Prostate gland (tissue), 2 donors: Measurements from ENCODE around the gene HPX. TPM values are rescaled to one million over a fixed set of nuclear protein-coding genes. Genes with fewer than 3 reads are reported as not detected.
"Not testable (repeated sequence)": the region's sequence is repeated elsewhere in the genome, so short reads cannot be mapped to it uniquely, and the experiment has no call there.

Experiments
- DNase-seq: peaks from one replicate; pipeline ENCODE4 v3.0.0-alpha.2; 2019; ENCODE audit warnings: low spot score
- H3K27ac ChIP-seq, 2 donors: fragments of 200-600 bp; sonication (generic); 2 replicates each; pipeline ENCODE4 v1.5.1; 2017 to 2019
- H3K27me3 ChIP-seq: fragments of 200-600 bp; sonication (generic); replicated peaks from 2 replicates; pipeline ENCODE4 v1.5.1; 2019; ENCODE audit not compliant: insufficient read depth
- H3K36me3 ChIP-seq, 2 donors: fragments of 200-600 bp; sonication (generic); 1 replicate in 1 of 2; 2 replicates in 1 of 2; pipeline versions ENCODE4 v1.5.1 to v1.8.1; 2017 to 2019
- H3K4me1 ChIP-seq: fragments of 200-600 bp; sonication (generic); replicated peaks from 2 replicates; pipeline ENCODE4 v1.5.1; 2019
- H3K4me3 ChIP-seq, 2 donors: fragments of 200-600 bp; sonication (generic); 2 replicates each; pipeline ENCODE4 v1.5.1; 2017 to 2019
- H3K9me3 ChIP-seq: fragments of 200-600 bp; sonication (generic); 2 replicates; pipeline ENCODE4 v1.5.1; 2017
- CTCF ChIP-seq, 4 experiments: fragments of 200-600 bp in 2 of 4; fragments of 450-650 bp in 2 of 4; sonication (generic) in 2 of 4; IDR thresholded peaks; 1 replicate in 3 of 4; 2 replicates in 1 of 4; pipeline ENCODE4 v1.5.1; 2016 to 2019; ENCODE audit warnings: antibody characterized with exemption in 4 of 4, mild to moderate bottlenecking in 2 of 4, moderate library complexity in 2 of 4
- POLR2A ChIP-seq: fragments of 450-650 bp; IDR thresholded peaks from one replicate; pipeline ENCODE4 v1.6.1; 2016; ENCODE audit warnings: antibody characterized with exemption, mild to moderate bottlenecking
- POLR2AphosphoS5 ChIP-seq: sonication (generic); formaldehyde crosslinking; IDR thresholded peaks from one replicate; pipeline ENCODE4 v1.6.1; 2017; ENCODE audit warnings: antibody characterized with exemption
- WGBS: methylation state at CpG from one replicate; pipeline ENCODE4 v1.1.5; 2018; 5-methylcytosine and 5-hydroxymethylcytosine counted together
- intact Hi-C: fragments of 100-400 bp; cut with DNase I; formaldehyde crosslinking; loops from one replicate; pipeline ENCODE4 v1.14.2; 2022
- total RNA-seq, 2 donors: library from RNA; depleted of rRNA; stranded (reverse); fragments of >200 nt; gene quantifications; one replicate each; pipeline ENCODE4 v1.1.0, GENCODE V29; 2016

The HPX gene
- total RNA-seq, 2 donors from 2014 or later, result 1.2 to 4.7 TPM

GRCh38 chr11:6395470-6396060 lies 45.2 kb downstream of the HPX start:
- no peak overlapping the region for H3K4me3 ChIP-seq
- H3K4me1 ChIP-seq, result no peaks in the 10 kb centered on the region
- 80% methylated on average over 16 of the region's 16 CpGs for WGBS
- no peaks in the 10 kb centered on the region for H3K36me3 ChIP-seq
- no peak overlapping the region for H3K27ac ChIP-seq
- TF ChIP-seq POLR2A, result no peak
- no peak for TF ChIP-seq CTCF (IDR thresholded peaks at IDR 0.05)
- TF ChIP-seq POLR2AphosphoS5, result no peak
- H3K27me3 ChIP-seq, result no peaks in the 10 kb centered on the region
- no peak for DNase-seq
- intact Hi-C loops, result no loop called here
- H3K9me3 ChIP-seq, result no peaks in the 10 kb centered on the region

- Histone ChIP-seq H3K9me3 (no peaks in the 10 kb centered on the region), H3K27me3 (no peaks in the 10 kb centered on the region), H3K4me3 (no peak overlapping the region), H3K4me1 (no peaks in the 10 kb centered on the region), H3K36me3 (no peaks in the 10 kb centered on the region), H3K27ac (no peak overlapping the region)
- intact Hi-C loops, result no loop called here
- TF ChIP-seq CTCF (IDR thresholded peaks at IDR 0.05) (no peak), POLR2A (no peak), POLR2AphosphoS5 (no peak)
- WGBS, result 80% methylated on average over 16 of the region's 16 CpGs
- no peak for DNase-seq
Measured at GRCh38 chr11:6393989-6394670, 46.7 kb downstream of the HPX start.

DNA sequence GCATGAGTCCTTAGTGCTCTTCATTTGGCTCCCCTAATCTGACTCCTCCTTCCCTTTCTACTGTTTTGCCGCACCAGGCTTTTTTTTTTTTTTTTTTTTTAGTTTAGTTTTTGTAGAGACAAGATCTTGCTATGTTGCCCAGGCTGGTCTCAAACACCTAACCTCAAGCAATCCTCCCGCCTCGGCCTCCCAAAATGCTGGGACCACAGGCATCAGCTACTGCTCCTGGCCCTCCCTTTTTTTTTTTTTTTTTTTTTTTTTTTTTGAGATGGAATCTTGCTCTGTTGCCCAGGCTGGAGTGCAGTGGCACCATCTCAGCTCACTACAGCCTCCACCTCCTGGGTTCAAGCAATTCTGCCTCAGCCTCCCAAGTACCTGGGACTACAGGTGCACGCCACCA lies 48.5 kb downstream of the HPX start:
- WGBS, result 95% methylated on average over 4 of the region's 4 CpGs
- H3K27ac ChIP-seq, H3K4me1 ChIP-seq, H3K4me3 ChIP-seq, H3K27me3 ChIP-seq, DNase-seq, H3K9me3 ChIP-seq, H3K36me3 ChIP-seq, intact Hi-C loops: not testable (repeated sequence)

DNA sequence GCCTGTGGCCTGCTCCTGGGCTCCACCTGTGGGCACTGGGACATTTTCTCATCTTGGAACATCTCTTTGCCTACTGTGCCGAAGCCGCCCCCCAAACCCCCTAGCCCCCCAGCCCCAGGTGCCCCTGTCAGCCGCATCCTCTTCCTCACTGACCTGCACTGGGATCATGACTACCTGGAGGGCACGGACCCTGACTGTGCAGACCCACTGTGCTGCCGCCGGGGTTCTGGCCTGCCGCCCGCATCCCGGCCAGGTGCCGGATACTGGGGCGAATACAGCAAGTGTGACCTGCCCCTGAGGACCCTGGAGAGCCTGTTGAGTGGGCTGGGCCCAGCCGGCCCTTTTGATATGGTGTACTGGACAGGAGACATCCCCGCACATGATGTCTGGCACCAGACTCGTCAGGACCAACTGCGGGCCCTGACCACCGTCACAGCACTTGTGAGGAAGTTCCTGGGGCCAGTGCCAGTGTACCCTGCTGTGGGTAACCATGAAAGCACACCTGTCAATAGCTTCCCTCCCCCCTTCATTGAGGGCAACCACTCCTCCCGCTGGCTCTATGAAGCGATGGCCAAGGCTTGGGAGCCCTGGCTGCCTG lies 49.2 kb downstream of the HPX start:
- WGBS, result 95% methylated on average over 18 of the region's 18 CpGs
- TF ChIP-seq POLR2AphosphoS5 (no peak), CTCF (IDR thresholded peaks at IDR 0.05) (no peak), POLR2A (no peak)
- no peak for DNase-seq
- Histone ChIP-seq H3K4me1 (no peaks in the 10 kb centered on the region), H3K27ac (no peak overlapping the region), H3K27me3 (no peaks in the 10 kb centered on the region), H3K36me3 (no peaks in the 10 kb centered on the region), H3K4me3 (no peak overlapping the region), H3K9me3 (no peaks in the 10 kb centered on the region)
- intact Hi-C loops, result no loop called here

DNA sequence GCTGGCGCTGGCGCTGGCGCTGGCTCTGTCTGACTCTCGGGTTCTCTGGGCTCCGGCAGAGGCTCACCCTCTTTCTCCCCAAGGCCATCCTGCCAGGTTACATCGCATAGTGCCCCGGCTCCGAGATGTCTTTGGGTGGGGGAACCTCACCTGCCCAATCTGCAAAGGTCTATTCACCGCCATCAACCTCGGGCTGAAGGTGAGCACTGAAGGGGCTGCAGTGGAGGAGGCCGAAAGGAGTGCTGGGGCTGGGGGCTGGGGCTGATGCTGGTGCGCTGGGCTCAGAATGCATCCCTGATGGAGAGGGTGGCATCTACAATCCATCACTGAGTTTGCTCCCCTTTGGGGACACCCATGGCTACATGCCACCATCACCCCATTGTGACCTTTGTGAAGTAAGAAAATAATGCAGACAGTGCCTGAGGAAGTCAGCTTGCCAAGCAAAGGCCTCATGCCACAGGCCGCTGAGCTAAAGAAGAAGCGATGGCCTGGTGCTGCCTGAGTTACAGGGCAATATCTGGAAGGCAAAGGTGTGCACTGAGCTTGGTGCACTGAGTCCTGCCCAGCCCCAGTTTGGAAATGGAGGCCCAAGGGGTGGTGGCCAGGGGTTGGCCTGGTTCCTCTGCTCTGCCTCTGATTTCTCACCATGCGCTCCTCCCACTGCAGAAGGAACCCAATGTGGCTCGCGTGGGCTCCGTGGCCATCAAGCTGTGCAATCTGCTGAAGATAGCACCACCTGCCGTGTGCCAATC lies 49.9 kb downstream of the HPX start:
- 33% methylated on average over 19 of the region's 19 CpGs for WGBS
- TF ChIP-seq POLR2AphosphoS5 (no peak), CTCF (IDR thresholded peaks at IDR 0.05) (no peak), POLR2A (no peak)
- Histone ChIP-seq H3K36me3 (no peaks in the 10 kb centered on the region), H3K4me1 (no peaks in the 10 kb centered on the region), H3K27me3 (no peaks in the 10 kb centered on the region), H3K9me3 (no peaks in the 10 kb centered on the region), H3K4me3 (peak overlapping the region; percentile 66 to 85), H3K27ac (peak overlapping the region; percentile 82 to 92)
- intact Hi-C loops, result no loop called here
- DNase-seq, result no peak
